A673 (cell line): ENCODE data around the gene ASB10.

Experiments
- CTCF ChIP-seq: fragments of 300-800, 200-600 bp; sonication (generic); conservative IDR thresholded peaks from 2 replicates; pipeline ENCODE4 v1.5.1; 2017; ENCODE audit warnings: low read depth, mild to moderate bottlenecking, antibody characterized with exemption, low read length, moderate library complexity, mixed read lengths
- EZH2 ChIP-seq: fragments of 200-600 bp; sonication (generic); IDR thresholded peaks from 2 replicates; pipeline ENCODE4 v1.6.1; 2017; ENCODE audit warnings: borderline replicate concordance, low read depth, mild to moderate bottlenecking, mixed read lengths, antibody characterized with exemption, low read length; ENCODE audit not compliant: poor library complexity, severe bottlenecking

DNA sequence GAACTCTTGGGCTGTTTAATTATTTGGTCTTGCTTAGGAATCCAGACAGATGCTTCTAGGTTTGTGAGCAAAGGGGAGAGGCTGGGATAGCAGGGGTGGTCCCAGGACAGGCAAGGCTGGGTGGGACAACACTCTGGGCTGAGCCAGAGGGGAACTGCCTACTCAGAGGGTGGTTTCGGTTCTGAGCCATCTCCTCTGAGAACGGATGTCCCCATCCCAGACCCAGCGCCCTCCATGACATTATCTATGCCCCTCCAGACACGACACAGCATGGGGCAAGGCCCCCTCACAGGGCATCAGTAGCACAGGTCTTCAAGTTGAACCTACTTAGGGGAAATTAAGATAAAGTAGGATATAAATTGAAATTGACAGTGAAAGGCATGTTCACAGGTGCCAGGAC, 7.1 kb downstream of the ASB10 start:
- TF ChIP-seq CTCF: no peak
- TF ChIP-seq EZH2: no peak
